Panc1 (cell line): Measurements from ENCODE around the gene ACTL9. TPM values are rescaled to one million over a fixed set of nuclear protein-coding genes. Genes with fewer than 3 reads are reported as not detected.
"Not testable (repeated sequence)": the region's sequence is repeated elsewhere in the genome, so short reads cannot be mapped to it uniquely, and the experiment has no call there.

Experiments used
- ATAC-seq: fragments of 200-7000 bp; cut with Tn5 transposase; 2 replicates; pipeline ENCODE4 v1.9.1; 2020; ENCODE audit warnings: mild to moderate bottlenecking, moderate library complexity
- BruUV-seq: library from RNA; stranded (reverse); fragments of 400-500 nt; replicated peaks from 2 replicates; lab custom pipeline; 2021; lab: Mats Ljungman, UMichigan
- CTCF ChIA-PET: fragments of 300-600 bp; sonication (Branson Sonifier 250); formaldehyde crosslinking; loops from one replicate; lab custom pipeline; 2022; ENCODE audit warnings: antibody characterized with exemption; lab: Charles Lee
- POLR2A ChIA-PET: fragments of 300-600 bp; sonication (Branson Sonifier 250); formaldehyde crosslinking; loops from one replicate; lab custom pipeline; 2022; ENCODE audit warnings: antibody characterized with exemption; lab: Charles Lee
- DNase-seq: peaks from one replicate; pipeline ENCODE4 v3.0.0-alpha.2; 2010; ENCODE audit warnings: low read depth, low spot score
- H3K27ac ChIP-seq: 2 replicates; pipeline ENCODE4 v1.5.1; 2011; ENCODE audit warnings: mild to moderate bottlenecking, low read length, inconsistent platforms
- H3K27me3 ChIP-seq: fragments of 200-500 bp; sonication (Bioruptor generic); 2 replicates; pipeline ENCODE4 v1.6.0; 2014; ENCODE audit warnings: low read length, inconsistent platforms; ENCODE audit not compliant: control insufficient read depth, insufficient read depth
- H3K36me3 ChIP-seq: fragments of 200-500 bp; sonication (Bioruptor generic); 2 replicates; pipeline ENCODE4 v1.5.1; 2014; ENCODE audit warnings: inconsistent platforms, mild to moderate bottlenecking, low read length, moderate library complexity; ENCODE audit not compliant: control insufficient read depth, insufficient read depth
- H3K4me1 ChIP-seq: 2 replicates; pipeline ENCODE4 v1.5.1; 2011; ENCODE audit warnings: inconsistent platforms, mild to moderate bottlenecking, low read length, moderate library complexity; ENCODE audit not compliant: control insufficient read depth, insufficient read depth
- H3K4me3 ChIP-seq, 2 experiments: 2 replicates each; pipeline ENCODE4 v1.5.1; 2011 to 2012; ENCODE audit warnings: low read depth in 2 of 2, low read length in 2 of 2, mild to moderate bottlenecking in 2 of 2, inconsistent platforms in 1 of 2, moderate library complexity in 1 of 2
- H3K9me3 ChIP-seq: fragments of 200-500 bp; sonication (Bioruptor generic); 2 replicates; pipeline ENCODE4 v1.5.1; 2014; ENCODE audit warnings: low read depth, mild to moderate bottlenecking, inconsistent platforms, low read length, moderate library complexity; ENCODE audit not compliant: control insufficient read depth, insufficient read depth
- CTCF ChIP-seq: fragments of 450-650 bp; IDR thresholded peaks from 2 replicates; pipeline ENCODE4 v1.5.1; 2017; ENCODE audit warnings: mild to moderate bottlenecking
- POLR2AphosphoS5 ChIP-seq: IDR thresholded peaks from 2 replicates; pipeline ENCODE4 v1.6.1; 2012; ENCODE audit warnings: mild to moderate bottlenecking, low read depth, low read length, moderate library complexity
- REST ChIP-seq, 2 experiments: IDR thresholded peaks; 2 replicates each; pipeline ENCODE4 v1.6.1; 2011 to 2012; ENCODE audit warnings: low read depth in 2 of 2, control low read depth in 1 of 2, low read length in 1 of 2, mild to moderate bottlenecking in 1 of 2, moderate library complexity in 1 of 2; ENCODE audit not compliant: insufficient read depth in 1 of 2
- SIN3A ChIP-seq: IDR thresholded peaks from 2 replicates; pipeline ENCODE4 v1.6.1; 2012; ENCODE audit warnings: low read depth, mild to moderate bottlenecking, low read length, moderate library complexity, borderline replicate concordance; ENCODE audit not compliant: insufficient read depth
- TCF7L2 ChIP-seq: IDR thresholded peaks from 2 replicates; pipeline ENCODE4 v1.6.1; 2011; ENCODE audit warnings: mild to moderate bottlenecking, low read depth, low read length, inconsistent platforms
- in situ Hi-C: cut with HindIII; loops from 2 replicates; pipeline ENCODE4 v1.10.0; 2016; ENCODE audit warnings: low sequenced_read_pairs, low pct_unique_long_range_greater_than_20kb
- intact Hi-C: fragments of 100-400 bp; cut with micrococcal nuclease; formaldehyde crosslinking; loops from one replicate; pipeline ENCODE4 v1.10.0; 2022; ENCODE audit not compliant: unreplicated experiment
- total RNA-seq: library from RNA; stranded (reverse); gene quantifications from one replicate; pipeline ENCODE4 v1.2.1, GENCODE V29; 2021; ENCODE audit not compliant: unreplicated experiment

ACTL9 gene
- total RNA-seq, 1 experiment from 2014 or later: not detected

DNA sequence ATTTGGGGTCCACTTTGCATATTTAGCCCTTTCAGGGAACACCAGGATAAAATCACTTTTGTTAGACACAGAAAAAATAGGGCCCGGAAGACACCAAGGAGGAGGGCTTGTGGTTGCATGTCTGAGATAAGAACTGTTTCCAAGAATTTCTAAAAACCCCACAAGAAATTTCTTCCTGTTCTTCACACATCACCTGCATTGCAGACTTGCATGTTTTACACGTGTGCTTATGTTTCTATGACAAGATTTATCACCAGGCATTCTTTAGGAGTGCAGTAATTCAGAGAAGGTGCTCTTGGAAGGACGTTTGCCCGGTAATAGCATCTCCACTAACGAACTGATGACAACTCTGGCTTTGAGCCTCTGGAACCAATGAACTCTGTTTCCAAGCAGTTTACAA lies 7.1 kb upstream of the ACTL9 start:
- ATAC-seq (no peak), DNase-seq (no peak)
- Histone ChIP-seq H3K4me3 (no peak overlapping the region), H3K36me3 (no peaks in the 10 kb centered on the region), H3K9me3 (no peaks in the 10 kb centered on the region), H3K4me1 (no peaks in the 10 kb centered on the region), H3K27me3 (no peaks in the 10 kb centered on the region), H3K27ac (no peak overlapping the region)
- POLR2A ChIA-PET: no interaction called here
- no TSS peak for BruUV-seq
- TF ChIP-seq REST (IDR thresholded peaks at IDR 0.05; ENCODE audit: insufficient read depth in 1 of 2, low read depth in 2 of 2, low read length in 1 of 2): no peak
- TF ChIP-seq SIN3A: no peak
- no peak for TF ChIP-seq TCF7L2
- no peak for TF ChIP-seq CTCF
- TF ChIP-seq POLR2AphosphoS5: no peak
- in situ Hi-C loops (no loop called here), intact Hi-C loops (no loop called here)
- CTCF ChIA-PET: no interaction called here

GRCh38 chr19:8705304-8705703 lies 6.7 kb upstream of the ACTL9 start:
- POLR2A ChIA-PET, BruUV-seq, H3K9me3 ChIP-seq, DNase-seq, H3K27me3 ChIP-seq, intact Hi-C loops, H3K4me1 ChIP-seq, in situ Hi-C loops, ATAC-seq, CTCF ChIA-PET, H3K4me3 ChIP-seq, H3K36me3 ChIP-seq, H3K27ac ChIP-seq: not testable (repeated sequence)

DNA sequence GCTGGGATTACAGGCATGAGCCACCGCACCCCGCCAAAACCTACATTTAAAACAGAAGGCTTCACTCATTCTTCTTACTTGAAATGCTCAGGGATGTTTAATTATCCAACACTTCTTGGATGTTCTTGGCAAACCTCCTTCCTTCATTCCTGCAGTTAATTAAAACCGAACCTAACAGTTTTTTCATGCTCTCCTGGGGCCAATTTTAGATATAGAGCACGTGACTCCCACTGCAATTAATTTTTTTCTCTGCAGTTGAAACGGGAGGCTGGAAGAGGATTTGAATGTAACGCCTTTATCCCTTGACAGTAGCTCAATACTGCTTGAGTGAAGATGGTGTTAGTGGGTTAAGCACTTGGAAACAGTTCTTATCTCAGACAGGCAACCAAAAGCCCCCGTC lies 4.6 kb upstream of the ACTL9 start:
- no peaks in the 10 kb centered on the region for H3K36me3 ChIP-seq
- no peak overlapping the region for H3K27ac ChIP-seq
- BruUV-seq: no TSS peak
- H3K4me3 ChIP-seq: no peak overlapping the region
- POLR2A ChIA-PET: interaction anchor here (0.5 kb wide), 1 partner anchor 312 kb away, joined by 3 read pairs; no protein-coding TSS in a partner anchor
- TF ChIP-seq REST (IDR thresholded peaks at IDR 0.05; ENCODE audit: insufficient read depth in 1 of 2, low read depth in 2 of 2, low read length in 1 of 2): no peak
- no peak for TF ChIP-seq SIN3A
- TF ChIP-seq TCF7L2: no peak
- in situ Hi-C loops (no loop called here), intact Hi-C loops (no loop called here)
- no peaks in the 10 kb centered on the region for H3K27me3 ChIP-seq
- H3K4me1 ChIP-seq: no peaks in the 10 kb centered on the region
- ATAC-seq: no peak
- CTCF ChIA-PET: interaction anchor here (0.6 to 0.7 kb wide), 2 partner anchors 18 to 429 kb away, joined by 3 to 4 read pairs; no protein-coding TSS in a partner anchor
- DNase-seq: no peak
- H3K9me3 ChIP-seq: no peaks in the 10 kb centered on the region
